ENCODE data around the gene DAB2IP.
A peak's percentile ranks its signal among the peaks of the same experiment; 100 is the strongest.

DAB2IP gene

GRCh38 chr9:121769939-121770338, 118.5 kb downstream of the DAB2IP start:
- no peak for DNase-seq (ENCODE audit: low read depth)
- H3K4me3 ChIP-seq (ENCODE audit: low read length) = no peak overlapping the region
- TF ChIP-seq, protein P1, sequence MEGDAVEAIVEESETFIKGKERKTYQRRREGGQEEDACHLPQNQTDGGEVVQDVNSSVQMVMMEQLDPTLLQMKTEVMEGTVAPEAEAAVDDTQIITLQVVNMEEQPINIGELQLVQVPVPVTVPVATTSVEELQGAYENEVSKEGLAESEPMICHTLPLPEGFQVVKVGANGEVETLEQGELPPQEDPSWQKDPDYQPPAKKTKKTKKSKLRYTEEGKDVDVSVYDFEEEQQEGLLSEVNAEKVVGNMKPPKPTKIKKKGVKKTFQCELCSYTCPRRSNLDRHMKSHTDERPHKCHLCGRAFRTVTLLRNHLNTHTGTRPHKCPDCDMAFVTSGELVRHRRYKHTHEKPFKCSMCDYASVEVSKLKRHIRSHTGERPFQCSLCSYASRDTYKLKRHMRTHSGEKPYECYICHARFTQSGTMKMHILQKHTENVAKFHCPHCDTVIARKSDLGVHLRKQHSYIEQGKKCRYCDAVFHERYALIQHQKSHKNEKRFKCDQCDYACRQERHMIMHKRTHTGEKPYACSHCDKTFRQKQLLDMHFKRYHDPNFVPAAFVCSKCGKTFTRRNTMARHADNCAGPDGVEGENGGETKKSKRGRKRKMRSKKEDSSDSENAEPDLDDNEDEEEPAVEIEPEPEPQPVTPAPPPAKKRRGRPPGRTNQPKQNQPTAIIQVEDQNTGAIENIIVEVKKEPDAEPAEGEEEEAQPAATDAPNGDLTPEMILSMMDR (IDR thresholded peaks at IDR 0.05; ENCODE audit: insufficient read depth, low read depth, low read length, missing control alignments) = no peak

DNA sequence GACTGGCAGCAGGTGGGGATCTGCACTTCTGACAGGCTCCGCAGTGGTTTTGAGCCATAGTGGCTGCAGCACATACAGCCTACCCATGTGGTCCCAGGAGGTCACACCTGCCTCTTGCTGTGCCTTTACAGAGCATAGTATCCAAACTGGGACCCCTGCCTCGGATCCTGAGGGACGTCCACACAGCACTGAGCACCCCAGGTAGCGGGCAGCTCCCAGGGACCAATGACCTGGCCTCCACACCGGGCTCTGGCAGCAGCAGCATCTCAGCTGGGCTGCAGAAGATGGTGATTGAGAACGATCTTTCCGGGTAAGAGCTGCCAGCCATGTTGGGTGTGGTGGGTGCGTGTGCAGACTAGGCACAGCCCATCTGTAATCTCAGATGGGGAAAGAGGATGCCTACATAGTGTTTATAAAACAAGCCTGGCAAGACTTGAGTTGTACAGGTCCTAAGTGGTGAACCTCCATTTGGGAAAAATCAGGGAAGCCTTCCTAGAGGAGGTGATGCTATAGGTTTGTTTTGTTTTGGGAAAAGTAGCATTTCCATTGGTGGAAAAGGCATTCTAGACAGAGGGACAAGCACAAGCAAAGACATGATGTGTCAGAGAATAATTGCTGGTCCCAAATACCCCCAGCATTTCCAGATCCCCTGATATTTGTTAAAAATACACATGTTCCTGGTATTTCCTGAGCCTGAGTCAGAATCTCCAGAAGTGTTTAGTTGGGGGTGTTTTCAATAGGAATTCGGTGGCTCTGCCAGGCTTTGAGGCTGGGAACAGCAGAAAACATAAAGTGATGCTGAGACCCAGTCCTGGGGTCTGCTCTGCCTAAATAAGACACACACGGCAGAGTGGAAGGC, 119.2 kb downstream of the DAB2IP start:
- no peak overlapping the region for H3K4me3 ChIP-seq (ENCODE audit: low read length)
- peak; percentile 27 for DNase-seq (ENCODE audit: low read depth)
- TF ChIP-seq, protein P1 (IDR thresholded peaks at IDR 0.05; ENCODE audit: insufficient read depth, low read depth, low read length, missing control alignments) = no peak

GRCh38 chr9:121771418-121771817, 120.0 kb downstream of the DAB2IP start:
- TF ChIP-seq, protein P1 (IDR thresholded peaks at IDR 0.05; ENCODE audit: insufficient read depth, low read depth, low read length, missing control alignments) = no peak
- no peak for DNase-seq (ENCODE audit: low read depth)
- no peak overlapping the region for H3K4me3 ChIP-seq (ENCODE audit: low read length)

- no peak overlapping the region for H3K4me3 ChIP-seq (ENCODE audit: low read length)
- TF ChIP-seq, protein P1 (IDR thresholded peaks at IDR 0.05; ENCODE audit: insufficient read depth, low read depth, low read length, missing control alignments) = no peak
- no peak for DNase-seq (ENCODE audit: low read depth)
These were observed 120.6 kb downstream of the DAB2IP start for GRCh38 chr9:121771851-121772599.

DNA sequence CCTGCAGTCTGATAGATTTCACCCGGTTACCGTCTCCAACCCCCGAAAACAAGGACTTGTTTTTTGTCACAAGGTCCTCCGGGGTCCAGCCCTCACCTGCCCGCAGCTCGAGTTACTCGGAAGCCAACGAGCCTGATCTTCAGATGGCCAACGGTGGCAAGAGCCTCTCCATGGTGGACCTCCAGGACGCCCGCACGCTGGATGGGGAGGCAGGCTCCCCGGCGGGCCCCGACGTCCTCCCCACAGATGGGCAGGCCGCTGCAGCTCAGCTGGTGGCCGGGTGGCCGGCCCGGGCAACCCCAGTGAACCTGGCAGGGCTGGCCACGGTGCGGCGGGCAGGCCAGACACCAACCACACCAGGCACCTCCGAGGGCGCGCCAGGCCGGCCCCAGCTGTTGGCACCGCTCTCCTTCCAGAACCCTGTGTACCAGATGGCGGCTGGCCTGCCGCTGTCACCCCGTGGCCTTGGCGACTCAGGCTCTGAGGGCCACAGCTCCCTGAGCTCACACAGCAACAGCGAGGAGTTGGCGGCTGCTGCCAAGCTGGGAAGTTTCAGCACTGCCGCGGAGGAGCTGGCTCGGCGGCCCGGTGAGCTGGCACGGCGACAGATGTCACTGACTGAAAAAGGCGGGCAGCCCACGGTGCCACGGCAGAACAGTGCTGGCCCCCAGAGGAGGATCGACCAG, 121.3 kb downstream of the DAB2IP start:
- DNase-seq (ENCODE audit: low read depth) = no peak
- no peak overlapping the region for H3K4me3 ChIP-seq (ENCODE audit: low read length)
- TF ChIP-seq, protein P1 (IDR thresholded peaks at IDR 0.05; ENCODE audit: insufficient read depth, low read depth, low read length, missing control alignments) = no peak

DNA sequence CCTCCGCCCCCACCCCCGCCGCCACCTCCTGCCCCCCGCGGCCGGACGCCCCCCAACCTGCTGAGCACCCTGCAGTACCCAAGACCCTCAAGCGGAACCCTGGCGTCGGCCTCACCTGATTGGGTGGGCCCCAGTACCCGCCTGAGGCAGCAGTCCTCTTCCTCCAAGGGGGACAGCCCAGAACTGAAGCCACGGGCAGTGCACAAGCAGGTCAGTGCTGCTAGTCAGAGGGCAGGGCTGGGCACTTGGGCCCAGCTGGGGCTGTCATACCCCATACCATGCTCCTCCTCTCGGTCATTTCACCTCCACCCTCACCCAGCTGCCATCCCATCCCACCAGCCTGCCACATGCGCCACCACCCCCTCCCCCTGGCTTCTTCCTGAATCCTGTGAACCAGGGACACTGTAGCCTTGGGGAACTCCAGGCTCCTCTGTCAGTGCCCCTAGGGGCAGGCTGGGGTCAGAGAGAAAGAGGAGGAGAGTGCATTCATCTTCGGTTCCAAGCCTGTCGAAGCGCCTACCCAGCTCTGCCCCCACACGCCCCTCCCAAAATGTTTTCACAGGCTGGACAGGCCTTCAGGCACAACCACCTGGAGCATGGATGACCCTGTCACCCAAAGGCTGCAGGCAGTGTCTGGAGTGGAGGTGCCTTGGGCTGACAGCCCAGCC, 122.0 kb downstream of the DAB2IP start:
- H3K4me3 ChIP-seq (ENCODE audit: low read length) = no peak overlapping the region
- TF ChIP-seq, protein P1 (IDR thresholded peaks at IDR 0.05; ENCODE audit: insufficient read depth, low read depth, low read length, missing control alignments) = no peak
- no peak for DNase-seq (ENCODE audit: low read depth)
